GM21723 (cell line): ENCODE data around the gene NUP93.

ENCODE experiments used
- ATAC-seq: cut with Tn5 transposase; IDR thresholded peaks from one replicate; pipeline ENCODE4 v1.9.1; 2021; ENCODE audit warnings: mild to moderate bottlenecking, moderate library complexity; ENCODE audit not compliant: unreplicated experiment

The NUP93 gene

GRCh38 chr16:56729735-56730662 is at the start of gene NUP93:
NUP93 (plus strand) TSS chr16:56730129; CDS start chr16:56748248, 18,119 bp downstream.
- peak; percentile 72 for ATAC-seq

- peak; percentile 99 for ATAC-seq
These were observed 47.8 kb upstream of the NUP93 start, which contains the start of gene MT1X for GRCh38 chr16:56681939-56682702. MT1X (plus strand) TSS chr16:56682470; CDS start chr16:56682541, 71 bp downstream.

- ATAC-seq: peak; percentile 5
These were observed 47.1 kb upstream of the NUP93 start for GRCh38 chr16:56682703-56683397.

DNA sequence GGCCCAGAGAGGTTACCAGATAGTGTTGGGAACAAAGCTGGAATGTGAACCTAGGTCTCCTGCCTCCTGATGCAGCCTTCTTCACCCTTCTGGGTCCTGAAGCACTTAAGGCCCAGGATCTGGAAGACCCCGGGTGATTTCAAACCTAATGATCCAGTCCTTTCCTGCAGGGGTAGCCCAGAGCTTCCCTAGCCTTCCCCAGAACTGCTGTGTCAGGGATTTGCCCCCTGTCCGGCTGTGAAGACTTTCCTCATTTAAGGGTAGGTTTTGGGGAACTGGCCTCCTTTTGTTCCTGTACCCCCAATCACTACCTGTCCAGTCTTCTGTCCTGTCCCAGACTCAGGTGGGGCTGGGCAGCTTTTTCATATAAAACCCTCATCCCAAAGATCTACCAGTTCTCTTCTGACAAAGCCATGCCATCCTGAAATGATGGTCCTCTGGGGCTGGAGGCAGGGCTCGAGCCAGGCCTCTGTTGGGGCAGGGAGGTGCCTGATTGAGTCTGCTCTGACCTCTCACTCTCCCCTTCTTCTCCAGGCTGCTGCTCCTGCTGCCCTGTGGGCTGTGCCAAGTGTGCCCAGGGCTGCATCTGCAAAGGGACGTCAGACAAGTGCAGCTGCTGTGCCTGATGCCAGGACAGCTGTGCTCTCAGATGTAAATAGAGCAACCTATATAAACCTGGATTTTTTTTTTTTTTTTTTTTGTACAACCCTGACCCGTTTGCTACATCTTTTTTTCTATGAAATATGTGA is 46.3 kb upstream of the NUP93 start:
- no peak for ATAC-seq

DNA sequence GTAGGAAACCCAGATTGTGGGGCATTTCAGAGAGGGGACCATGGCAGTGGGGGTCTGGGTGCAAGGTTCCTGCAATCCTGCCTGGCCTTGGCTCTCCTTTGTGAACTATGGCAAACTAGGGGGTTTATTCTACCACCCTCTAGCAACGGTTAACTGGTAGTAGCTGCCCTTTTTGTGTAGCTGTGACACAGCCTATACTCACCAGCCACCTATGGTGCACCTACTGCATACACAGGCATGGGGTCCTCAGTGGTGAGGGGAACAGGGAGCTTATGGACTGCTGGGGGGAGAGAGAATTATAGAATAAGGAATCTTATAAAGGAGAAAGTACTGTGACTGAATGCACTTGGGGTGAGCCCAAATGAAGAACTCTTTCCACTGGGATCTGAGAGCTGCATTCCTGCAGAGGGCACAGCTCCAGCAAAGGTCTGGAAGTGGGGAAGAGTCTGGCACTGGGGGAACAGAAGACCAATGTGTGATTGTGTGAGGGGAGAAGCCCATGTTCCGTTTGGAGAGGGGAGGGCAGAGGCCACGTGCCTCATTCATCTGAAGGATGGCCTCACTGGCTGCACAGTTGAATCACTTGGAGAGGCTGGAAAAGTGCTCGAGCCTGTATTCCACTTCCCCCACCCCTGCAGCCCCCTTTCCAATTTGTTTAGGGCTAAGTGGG is 45.5 kb upstream of the NUP93 start:
- ATAC-seq: no peak

- ATAC-seq: no peak
These were observed 44.9 kb upstream of the NUP93 start for GRCh38 chr16:56684926-56685590.

- no peak for ATAC-seq
These were observed 43.2 kb upstream of the NUP93 start for GRCh38 chr16:56686758-56687157.

DNA sequence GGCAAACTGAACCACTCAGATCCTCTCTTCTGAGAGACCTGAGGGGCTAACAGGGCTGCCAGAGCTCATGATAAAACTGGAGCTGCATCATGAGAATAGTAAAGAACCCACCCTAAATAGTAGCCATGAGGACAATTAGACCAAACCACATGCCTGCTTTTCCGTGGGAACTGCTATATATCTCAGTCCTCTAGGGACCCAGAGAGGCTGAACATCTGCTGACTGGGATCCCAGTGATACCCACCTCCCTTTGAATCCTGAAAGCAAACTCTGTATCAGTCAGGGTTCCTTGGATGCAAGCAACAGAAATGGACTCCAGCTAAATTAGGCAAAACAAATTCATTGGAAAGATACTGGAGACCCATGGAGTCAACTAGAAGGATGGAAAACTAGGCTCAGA is 41.2 kb upstream of the NUP93 start:
- no peak for ATAC-seq

GRCh38 chr16:56689171-56689570 is 40.8 kb upstream of the NUP93 start:
- ATAC-seq: no peak

DNA sequence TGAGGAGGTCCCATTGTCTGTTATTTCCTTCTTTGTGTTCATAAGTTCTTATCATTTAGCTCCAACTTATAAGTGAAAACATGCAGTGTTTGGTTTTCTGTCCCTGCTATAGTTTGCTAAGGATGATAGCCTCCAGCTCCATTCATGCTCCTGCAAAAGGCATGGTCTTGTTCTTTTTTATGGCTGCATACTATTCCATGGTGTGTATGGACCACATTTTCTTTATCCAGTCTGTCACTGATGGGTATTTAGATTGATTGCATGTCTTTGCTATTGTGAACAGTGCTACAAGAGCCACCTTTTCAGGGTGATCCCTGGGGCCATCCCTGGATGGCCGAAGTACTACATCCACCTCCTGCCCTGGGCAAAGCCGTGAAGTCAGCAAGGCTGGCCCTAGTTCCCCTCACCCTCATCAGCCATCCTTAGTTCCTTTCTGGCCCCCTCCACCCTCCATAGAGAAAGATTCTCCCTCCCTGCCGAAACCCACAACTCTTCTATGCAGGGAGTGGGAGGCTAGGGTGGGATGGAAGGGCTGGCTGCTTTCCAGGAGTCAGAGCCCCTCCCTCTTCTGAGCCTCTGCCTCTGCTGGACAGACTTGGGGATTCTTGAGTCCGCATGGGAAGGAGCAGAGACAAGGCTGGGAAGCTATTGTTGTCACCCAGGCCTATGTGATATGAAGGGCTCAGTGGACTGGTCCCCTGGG is 39.4 kb upstream of the NUP93 start:
- ATAC-seq: no peak

DNA sequence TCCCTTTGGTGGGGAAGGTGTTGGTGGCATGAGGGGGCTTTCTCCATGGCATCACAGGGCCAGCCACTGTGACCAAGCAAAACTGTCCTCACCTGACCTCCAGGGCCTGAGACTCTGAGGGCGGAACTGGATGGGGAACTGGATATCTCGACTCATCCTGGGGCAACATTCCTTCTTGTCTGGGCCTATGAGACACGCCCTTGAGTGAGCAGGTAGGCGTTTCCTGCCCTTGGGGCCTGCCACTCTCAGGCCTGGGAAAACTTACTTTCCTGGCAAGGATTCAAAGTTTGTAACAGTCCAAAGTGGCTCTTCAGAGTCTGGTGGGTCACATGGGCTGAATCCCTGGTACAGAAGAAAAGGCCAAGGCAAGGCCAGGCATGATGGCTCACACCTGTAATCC is 38.0 kb upstream of the NUP93 start:
- ATAC-seq: no peak

DNA sequence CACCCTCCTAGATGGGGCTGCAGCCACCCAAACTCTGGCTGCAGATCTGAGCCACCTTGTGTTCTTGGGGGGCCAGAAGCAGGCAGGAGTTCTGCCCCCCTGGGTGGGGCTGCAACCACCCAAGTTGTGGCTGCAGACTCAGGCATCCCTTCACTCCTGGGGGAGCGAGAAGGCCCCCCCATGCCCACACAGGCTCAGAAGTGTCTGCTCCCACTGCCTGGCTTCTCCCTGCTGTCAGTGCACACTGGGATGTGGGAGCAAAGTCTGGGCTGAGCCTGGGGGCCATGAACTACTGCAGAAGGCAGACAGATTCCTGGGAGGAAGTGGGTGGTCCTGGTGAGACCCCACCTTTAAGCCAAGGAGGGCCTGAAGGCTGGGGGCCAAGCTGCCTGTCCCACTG is 34.7 kb upstream of the NUP93 start:
- ATAC-seq: no peak

- ATAC-seq: no peak
These were observed 32.3 kb upstream of the NUP93 start for GRCh38 chr16:56697456-56698155.

DNA sequence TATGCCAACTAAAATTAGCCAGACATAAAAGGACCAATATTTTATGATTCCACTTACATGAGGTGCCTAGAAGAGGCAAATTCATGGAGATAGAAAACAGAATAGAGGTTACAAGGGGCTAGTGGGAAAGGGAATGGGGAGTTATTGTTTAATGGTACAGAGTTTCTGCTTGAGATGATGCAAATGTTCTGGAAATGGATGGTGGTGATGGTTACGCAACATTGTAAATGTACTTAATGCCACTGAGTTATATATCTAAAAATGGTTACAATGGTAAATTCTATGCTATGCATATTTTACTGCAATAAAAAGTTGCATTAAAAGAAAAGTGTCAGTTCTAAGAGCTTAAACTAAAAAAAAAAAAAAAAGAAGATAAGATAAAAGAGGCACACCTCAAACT is 29.7 kb upstream of the NUP93 start:
- ATAC-seq: no peak

- no peak for ATAC-seq
These were observed 29.3 kb upstream of the NUP93 start for GRCh38 chr16:56700631-56701030.

GRCh38 chr16:56701534-56701933 is 28.4 kb upstream of the NUP93 start:
- ATAC-seq: no peak

GRCh38 chr16:56702836-56703235 is 27.1 kb upstream of the NUP93 start:
- no peak for ATAC-seq
